ENCODE data around the gene CDH4. TPM values are rescaled to one million over a fixed set of nuclear protein-coding genes. Genes with fewer than 3 reads are reported as not detected.

The CDH4 gene
- total RNA-seq, 2 donors from 2014 or later: not detected

DNA sequence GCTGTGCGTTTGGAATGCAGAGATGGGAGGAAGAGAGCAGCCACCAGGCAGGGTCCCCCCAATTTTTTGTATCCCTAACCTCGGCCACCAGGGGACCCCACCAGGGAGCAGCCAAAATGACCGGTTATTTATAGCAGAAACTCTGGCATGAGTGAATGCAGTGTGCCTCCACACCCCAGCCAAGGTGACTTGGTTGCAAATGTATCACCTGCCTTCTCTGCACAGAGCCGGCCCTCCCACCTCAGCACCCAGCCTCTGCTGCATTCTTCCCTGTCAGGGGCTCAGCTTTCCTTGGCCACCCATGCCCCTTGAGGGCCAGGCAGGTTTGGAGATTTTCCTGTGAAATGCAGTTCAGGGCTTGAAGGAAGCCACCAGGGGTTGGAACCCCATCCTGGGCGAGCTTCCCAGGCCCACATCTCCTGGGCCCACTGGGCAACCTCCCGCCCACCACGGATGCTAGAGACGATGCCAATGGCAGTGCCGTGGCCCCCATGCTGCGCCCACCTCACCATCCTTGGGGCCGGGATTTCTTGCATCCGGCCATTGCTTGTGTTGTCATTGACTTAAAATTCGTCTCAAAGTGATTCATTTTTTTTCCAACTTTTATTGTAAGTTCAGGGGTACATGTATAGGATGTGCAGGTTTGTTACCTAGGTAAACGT, 522.0 kb downstream of the CDH4 start:
- Mint-ChIP-seq H3K9me3 (no peaks in the 10 kb centered on the region), H3K27me3 (peaks cover 0 to 2% of the 10 kb centered on the region in 2 donors), H3K4me3 (no peak overlapping the region), H3K4me1 (ENCODE audit: low read depth in 2 of 2) (no peaks in the 10 kb centered on the region), H3K36me3 (no peaks in the 10 kb centered on the region), H3K27ac (no peak overlapping the region)
- DNase-seq (ENCODE audit: low spot score) (no peak), ATAC-seq (no peak)

DNA sequence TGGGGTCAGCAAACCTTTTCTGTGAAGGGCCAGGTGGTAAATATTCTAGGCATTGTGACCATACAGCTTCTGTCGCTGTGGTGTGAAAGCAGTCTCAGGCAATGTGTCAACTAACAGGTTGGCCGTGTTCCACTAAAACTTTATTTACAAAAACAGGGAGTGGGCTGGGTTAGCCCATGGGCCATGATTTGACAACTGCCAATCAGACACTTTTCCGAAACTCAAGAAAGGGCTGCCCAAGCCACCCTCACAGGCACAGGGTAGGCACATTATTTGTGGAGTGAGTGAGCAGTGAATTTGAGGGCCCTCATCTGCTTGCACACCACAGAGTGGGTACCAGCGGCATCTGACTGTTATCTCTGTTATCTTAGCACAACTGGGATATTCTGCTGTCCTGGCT, 523.4 kb downstream of the CDH4 start:
- H3K36me3 Mint-ChIP-seq: no peaks in the 10 kb centered on the region
- ATAC-seq (no peak), DNase-seq (ENCODE audit: low spot score) (no peak)
- no peaks in the 10 kb centered on the region for H3K4me1 Mint-ChIP-seq (ENCODE audit: low read depth in 2 of 2)
- no peaks in the 10 kb centered on the region for H3K9me3 Mint-ChIP-seq
- H3K27ac Mint-ChIP-seq: no peak overlapping the region
- H3K4me3 Mint-ChIP-seq: no peak overlapping the region
- peaks cover 0 to 2% of the 10 kb centered on the region in 2 donors for H3K27me3 Mint-ChIP-seq

- DNase-seq (ENCODE audit: low spot score): no peak
- Mint-ChIP-seq H3K27me3 (peaks cover 4 to 10% of the 10 kb centered on the region in 2 donors), H3K36me3 (peaks cover 6% of the 10 kb centered on the region), H3K9me3 (no peaks in the 10 kb centered on the region), H3K4me1 (ENCODE audit: low read depth in 2 of 2) (no peaks in the 10 kb centered on the region), H3K4me3 (no peak overlapping the region), H3K27ac (no peak overlapping the region)
- no peak for ATAC-seq
Observed at GRCh38 chr20:61776491-61777075, 524.5 kb downstream of the CDH4 start.

- DNase-seq (ENCODE audit: low spot score) (no peak), ATAC-seq (no peak)
- Mint-ChIP-seq H3K27ac (no peak overlapping the region), H3K9me3 (no peaks in the 10 kb centered on the region), H3K27me3 (peaks cover 4 to 10% of the 10 kb centered on the region in 2 donors), H3K36me3 (peaks cover 6% of the 10 kb centered on the region), H3K4me1 (ENCODE audit: low read depth in 2 of 2) (no peaks in the 10 kb centered on the region), H3K4me3 (no peak overlapping the region)
Observed at GRCh38 chr20:61777773-61778494, 525.9 kb downstream of the CDH4 start.

- no peak for ATAC-seq
- no peak overlapping the region for H3K27ac Mint-ChIP-seq
- peaks cover 6% of the 10 kb centered on the region for H3K36me3 Mint-ChIP-seq
- peaks cover 4 to 10% of the 10 kb centered on the region in 2 donors for H3K27me3 Mint-ChIP-seq
- DNase-seq (ENCODE audit: low spot score): no peak
- no peaks in the 10 kb centered on the region for H3K4me1 Mint-ChIP-seq (ENCODE audit: low read depth in 2 of 2)
- H3K9me3 Mint-ChIP-seq: no peaks in the 10 kb centered on the region
- no peak overlapping the region for H3K4me3 Mint-ChIP-seq
Observed at GRCh38 chr20:61778495-61778863, 526.4 kb downstream of the CDH4 start.

DNA sequence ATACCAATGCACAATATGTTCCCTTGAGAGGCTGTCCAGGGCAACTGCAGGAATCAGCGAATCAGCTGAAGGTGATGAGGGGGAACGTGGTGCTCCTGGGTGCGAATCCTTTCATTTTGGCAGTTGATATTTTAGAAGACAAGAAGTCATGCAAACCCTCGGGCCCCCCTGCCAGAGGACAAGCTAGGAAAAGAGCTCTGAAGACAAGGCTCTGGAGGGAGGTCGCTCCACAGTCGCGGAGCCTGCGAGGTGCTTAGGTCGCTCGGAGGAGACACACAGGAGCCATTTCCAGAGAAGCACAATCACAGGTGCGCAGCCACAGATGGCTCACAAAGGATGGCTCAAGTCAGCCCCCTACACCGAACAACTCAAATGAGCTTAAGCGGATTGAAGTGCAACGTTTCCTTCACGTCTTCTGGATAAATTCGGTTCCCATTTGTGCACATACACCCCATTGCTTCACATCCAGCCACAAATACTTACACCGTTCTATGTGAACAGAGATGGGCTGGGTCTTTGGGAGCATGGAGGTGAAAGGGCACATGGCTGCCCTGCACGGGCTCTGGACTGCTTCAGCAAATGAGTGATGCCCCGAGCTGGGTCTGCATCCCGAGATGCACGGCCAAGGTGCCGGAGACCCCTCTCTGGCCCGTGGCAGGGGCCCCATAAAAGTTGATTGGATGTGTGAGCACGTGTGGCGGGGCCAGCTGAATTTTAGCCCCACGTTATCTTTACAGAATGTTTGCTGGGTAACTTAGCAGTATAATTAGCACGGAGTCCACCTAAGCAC, 527.3 kb downstream of the CDH4 start:
- no peak for DNase-seq (ENCODE audit: low spot score)
- Mint-ChIP-seq H3K27me3 (peaks cover 4 to 10% of the 10 kb centered on the region in 2 donors), H3K36me3 (peaks cover 6% of the 10 kb centered on the region), H3K9me3 (no peaks in the 10 kb centered on the region), H3K27ac (no peak overlapping the region), H3K4me3 (no peak overlapping the region), H3K4me1 (ENCODE audit: low read depth in 2 of 2) (no peaks in the 10 kb centered on the region)
- no peak for ATAC-seq

DNA sequence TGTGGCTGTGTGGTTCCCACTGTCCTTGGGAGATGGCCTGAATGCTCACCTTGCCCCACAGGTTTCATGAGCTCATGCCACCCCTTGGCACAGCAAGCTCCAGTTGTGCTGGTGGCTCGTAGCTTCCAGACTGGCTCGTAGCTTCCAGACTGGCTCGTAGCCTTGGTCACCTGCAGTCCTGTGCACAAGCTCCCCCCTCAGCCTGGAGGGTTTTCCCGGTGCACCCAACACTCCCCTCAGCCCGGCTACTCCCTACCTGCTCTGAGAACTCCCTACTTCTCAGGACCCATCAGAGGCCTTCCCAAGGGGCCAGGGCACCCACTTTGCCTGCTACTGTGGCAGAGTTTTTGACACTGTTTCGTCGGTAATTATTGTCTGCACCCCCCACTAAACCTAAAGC, 528.0 kb downstream of the CDH4 start:
- DNase-seq (ENCODE audit: low spot score): no peak
- Mint-ChIP-seq H3K4me1 (ENCODE audit: low read depth in 2 of 2) (no peaks in the 10 kb centered on the region), H3K27ac (no peak overlapping the region), H3K9me3 (no peaks in the 10 kb centered on the region), H3K4me3 (no peak overlapping the region), H3K27me3 (peaks cover 4 to 10% of the 10 kb centered on the region in 2 donors), H3K36me3 (peaks cover 6% of the 10 kb centered on the region)
- ATAC-seq: no peak

- peak in 1 of 2 donors; percentile 45 for ATAC-seq
- Mint-ChIP-seq H3K4me1 (ENCODE audit: low read depth in 2 of 2) (no peaks in the 10 kb centered on the region), H3K9me3 (peaks cover 1% of the 10 kb centered on the region), H3K27ac (no peak overlapping the region), H3K27me3 (peaks cover 2 to 12% of the 10 kb centered on the region in 2 donors), H3K36me3 (peaks cover 6% of the 10 kb centered on the region), H3K4me3 (no peak overlapping the region)
- DNase-seq (ENCODE audit: low spot score): no peak
Observed at GRCh38 chr20:61784801-61785566, 532.9 kb downstream of the CDH4 start.

GRCh38 chr20:61785567-61785816, 533.4 kb downstream of the CDH4 start:
- no peak overlapping the region for H3K27ac Mint-ChIP-seq
- DNase-seq (ENCODE audit: low spot score): no peak
- peaks cover 6 to 17% of the 10 kb centered on the region in 2 donors for H3K27me3 Mint-ChIP-seq
- no peak for ATAC-seq
- H3K4me1 Mint-ChIP-seq (ENCODE audit: low read depth in 2 of 2): no peaks in the 10 kb centered on the region
- H3K36me3 Mint-ChIP-seq: peaks cover 6% of the 10 kb centered on the region
- H3K9me3 Mint-ChIP-seq: peaks cover 7% of the 10 kb centered on the region
- no peak overlapping the region for H3K4me3 Mint-ChIP-seq

- Mint-ChIP-seq H3K4me3 (no peak overlapping the region), H3K27me3 (peaks cover 10 to 12% of the 10 kb centered on the region in 2 donors), H3K4me1 (ENCODE audit: low read depth in 2 of 2) (no peaks in the 10 kb centered on the region), H3K36me3 (peaks cover 4% of the 10 kb centered on the region), H3K27ac (no peak overlapping the region), H3K9me3 (peaks cover 11% of the 10 kb centered on the region)
- ATAC-seq: no peak
- DNase-seq (ENCODE audit: low spot score): no peak
Observed at GRCh38 chr20:61786230-61786629, 534.2 kb downstream of the CDH4 start.

GRCh38 chr20:61788343-61788742, 536.3 kb downstream of the CDH4 start:
- Mint-ChIP-seq H3K27me3 (peaks cover 8% of the 10 kb centered on the region in 2 donors), H3K9me3 (peaks cover 11% of the 10 kb centered on the region), H3K4me3 (no peak overlapping the region), H3K4me1 (ENCODE audit: low read depth in 2 of 2) (no peaks in the 10 kb centered on the region), H3K36me3 (no peaks in the 10 kb centered on the region), H3K27ac (no peak overlapping the region)
- DNase-seq (ENCODE audit: low spot score) (no peak), ATAC-seq (no peak)

DNA sequence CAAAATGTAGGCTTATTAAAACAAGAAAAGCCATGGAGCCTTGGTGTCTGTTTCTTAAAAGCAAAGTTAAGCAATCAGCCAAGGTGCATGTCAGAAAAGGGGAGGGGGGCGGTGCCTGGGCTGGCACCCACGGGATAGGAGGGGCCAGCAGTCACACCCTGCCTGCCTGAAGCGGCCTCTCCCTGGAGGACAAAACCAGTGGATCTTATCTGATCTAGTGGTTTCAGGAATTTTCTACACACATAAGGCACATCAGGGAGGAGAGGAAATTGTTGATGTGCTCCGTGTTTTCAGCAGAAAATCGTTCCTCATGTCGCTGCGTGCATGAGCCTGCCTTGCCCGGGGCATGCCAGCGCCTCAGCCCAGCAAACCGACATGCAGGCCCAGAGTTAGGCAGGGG, 537.3 kb downstream of the CDH4 start:
- Mint-ChIP-seq H3K9me3 (peaks cover 11% of the 10 kb centered on the region), H3K4me1 (ENCODE audit: low read depth in 2 of 2) (no peaks in the 10 kb centered on the region), H3K27ac (no peak overlapping the region), H3K27me3 (peaks cover 8% of the 10 kb centered on the region in 2 donors), H3K4me3 (no peak overlapping the region), H3K36me3 (no peaks in the 10 kb centered on the region)
- ATAC-seq (no peak), DNase-seq (ENCODE audit: low spot score) (no peak)

GRCh38 chr20:61790116-61790827, 538.2 kb downstream of the CDH4 start:
- Mint-ChIP-seq H3K36me3 (no peaks in the 10 kb centered on the region), H3K4me3 (no peak overlapping the region), H3K4me1 (ENCODE audit: low read depth in 2 of 2) (no peaks in the 10 kb centered on the region), H3K9me3 (peaks cover 14% of the 10 kb centered on the region), H3K27ac (no peak overlapping the region), H3K27me3 (peaks cover 8 to 16% of the 10 kb centered on the region in 2 donors)
- no peak for ATAC-seq
- no peak for DNase-seq (ENCODE audit: low spot score)

All from natural killer cell treated with Interleukin-12 subunit alpha and Interleukin-12 subunit beta and Interleukin-15 and Interleukin-18, amount 100 ng/mL, for 72 hours (primary cell).